Esophagus squamous epithelium (tissue), 4 donors: Measurements from ENCODE around the gene CENPM.

Source experiments
- CTCF ChIP-seq, 6 experiments: fragments of 450-650 bp in 4 of 6; fragments of 200-600 bp in 2 of 6; sonication (generic) in 2 of 6; IDR thresholded peaks; one replicate each; pipeline ENCODE4 v1.5.1; 2016 to 2019; ENCODE audit warnings: antibody characterized with exemption in 6 of 6, mild to moderate bottlenecking in 4 of 6, moderate library complexity in 4 of 6
- POLR2A ChIP-seq, 4 donors: fragments of 450-650 bp; IDR thresholded peaks; one replicate each; pipeline ENCODE4 v1.6.1; 2017; ENCODE audit warnings: antibody characterized with exemption in 4 of 4, mild to moderate bottlenecking in 4 of 4, moderate library complexity in 3 of 4

GRCh38 chr22:41907436-41908401 lies 39.2 kb downstream of the CENPM start:
- TF ChIP-seq POLR2A (IDR thresholded peaks at IDR 0.05): no peak
- no peak for TF ChIP-seq CTCF (IDR thresholded peaks at IDR 0.05)
